Activated CD4-positive, alpha-beta memory T cell treated with anti-CD3 and anti-CD28 coated beads for 36 hours (primary cell): ENCODE measurements around the gene SAMD4B. TPM values are rescaled to one million over a fixed set of nuclear protein-coding genes. Genes with fewer than 3 reads are reported as not detected.

Source experiments
- CTCF ChIA-PET: fragments of 350-600 bp; sonication (Branson Sonifier 250); formaldehyde crosslinking; loops from one replicate; lab custom pipeline; 2021; ENCODE audit warnings: antibody characterized with exemption, inconsistent platforms; lab: Charles Lee
- POLR2A ChIA-PET: fragments of 350-600 bp; sonication (Branson Sonifier 250); formaldehyde crosslinking; loops from one replicate; lab custom pipeline; 2021; ENCODE audit warnings: antibody characterized with exemption; lab: Charles Lee
- DNase-seq: peaks from one replicate; pipeline ENCODE4 v3.0.0-alpha.2; 2020
- H3K27ac Mint-ChIP-seq: one replicate; pipeline ENCODE4 v1.8.0; 2021; ENCODE audit warnings: mixed read lengths
- H3K27me3 Mint-ChIP-seq: one replicate; pipeline ENCODE4 v1.8.0; 2021; ENCODE audit warnings: mixed read lengths
- H3K36me3 Mint-ChIP-seq: one replicate; pipeline ENCODE4 v1.8.0; 2021; ENCODE audit warnings: mixed read lengths
- H3K4me1 Mint-ChIP-seq: one replicate; pipeline ENCODE4 v1.8.0; 2021; ENCODE audit warnings: low read depth, mixed read lengths
- H3K4me3 Mint-ChIP-seq: one replicate; pipeline ENCODE4 v1.8.0; 2021; ENCODE audit warnings: mild to moderate bottlenecking, mixed read lengths
- H3K9me3 Mint-ChIP-seq: one replicate; pipeline ENCODE4 v1.8.0; 2021; ENCODE audit warnings: mixed read lengths
- intact Hi-C: fragments of 100-400 bp; cut with micrococcal nuclease; formaldehyde crosslinking; loops from one replicate; pipeline ENCODE4 v1.15.1; 2023
- total RNA-seq, 2 experiments: library from RNA; stranded (reverse); gene quantifications; one replicate each; pipeline ENCODE4 v1.2.3, GENCODE V29; 2021

Gene SAMD4B
- total RNA-seq, 2 experiments from 2014 or later = 49.4 to 51.3 TPM

DNA sequence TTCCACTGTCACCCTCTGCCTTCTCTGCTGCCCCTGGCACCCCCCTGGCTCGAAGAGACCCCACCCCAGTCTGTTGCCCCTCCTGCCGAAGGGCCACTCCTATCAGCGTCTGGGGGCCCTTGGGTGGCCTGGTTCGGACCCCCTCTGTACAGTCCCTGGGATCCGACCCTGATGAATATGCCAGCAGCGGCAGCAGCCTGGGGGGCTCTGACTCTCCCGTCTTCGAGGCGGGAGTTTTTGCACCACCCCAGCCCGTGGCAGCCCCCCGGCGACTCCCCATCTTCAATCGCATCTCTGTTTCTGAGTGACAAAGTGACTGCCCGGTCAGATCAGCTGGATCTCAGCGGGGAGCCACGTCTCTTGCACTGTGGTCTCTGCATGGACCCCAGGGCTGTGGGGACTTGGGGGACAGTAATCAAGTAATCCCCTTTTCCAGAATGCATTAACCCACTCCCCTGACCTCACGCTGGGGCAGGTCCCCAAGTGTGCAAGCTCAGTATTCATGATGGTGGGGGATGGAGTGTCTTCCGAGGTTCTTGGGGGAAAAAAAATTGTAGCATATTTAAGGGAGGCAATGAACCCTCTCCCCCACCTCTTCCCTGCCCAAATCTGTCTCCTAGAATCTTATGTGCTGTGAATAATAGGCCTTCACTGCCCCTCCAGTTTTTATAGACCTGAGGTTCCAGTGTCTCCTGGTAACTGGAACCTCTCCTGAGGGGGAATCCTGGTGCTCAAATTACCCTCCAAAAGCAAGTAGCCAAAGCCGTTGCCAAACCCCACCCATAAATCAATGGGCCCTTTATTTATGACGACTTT lies 66.4 kb downstream of the SAMD4B start:
- CTCF ChIA-PET = interaction anchor here (0.6 to 4.5 kb wide), 3 partner anchors 11 to 186 kb away, joined by 3 to 54 read pairs (median 3); partner anchors contain the start of genes MED29 and PAF1
- peak overlapping the region; percentile 96 for H3K27ac Mint-ChIP-seq
- peaks cover 38% of the 10 kb centered on the region for H3K4me1 Mint-ChIP-seq
- peak overlapping the region; percentile 85 for H3K4me3 Mint-ChIP-seq
- POLR2A ChIA-PET = interaction anchor here (0.7 to 4.0 kb wide), 7 partner anchors 11 to 38 kb away, joined by 3 to 53 read pairs (median 9); partner anchors contain the start of genes MED29, PAF1 and RPS16
- DNase-seq = peak; percentile 46
- peaks cover 3% of the 10 kb centered on the region for H3K27me3 Mint-ChIP-seq
- intact Hi-C loops = no loop called here
- H3K9me3 Mint-ChIP-seq = no peaks in the 10 kb centered on the region
- peaks cover 32% of the 10 kb centered on the region for H3K36me3 Mint-ChIP-seq

DNA sequence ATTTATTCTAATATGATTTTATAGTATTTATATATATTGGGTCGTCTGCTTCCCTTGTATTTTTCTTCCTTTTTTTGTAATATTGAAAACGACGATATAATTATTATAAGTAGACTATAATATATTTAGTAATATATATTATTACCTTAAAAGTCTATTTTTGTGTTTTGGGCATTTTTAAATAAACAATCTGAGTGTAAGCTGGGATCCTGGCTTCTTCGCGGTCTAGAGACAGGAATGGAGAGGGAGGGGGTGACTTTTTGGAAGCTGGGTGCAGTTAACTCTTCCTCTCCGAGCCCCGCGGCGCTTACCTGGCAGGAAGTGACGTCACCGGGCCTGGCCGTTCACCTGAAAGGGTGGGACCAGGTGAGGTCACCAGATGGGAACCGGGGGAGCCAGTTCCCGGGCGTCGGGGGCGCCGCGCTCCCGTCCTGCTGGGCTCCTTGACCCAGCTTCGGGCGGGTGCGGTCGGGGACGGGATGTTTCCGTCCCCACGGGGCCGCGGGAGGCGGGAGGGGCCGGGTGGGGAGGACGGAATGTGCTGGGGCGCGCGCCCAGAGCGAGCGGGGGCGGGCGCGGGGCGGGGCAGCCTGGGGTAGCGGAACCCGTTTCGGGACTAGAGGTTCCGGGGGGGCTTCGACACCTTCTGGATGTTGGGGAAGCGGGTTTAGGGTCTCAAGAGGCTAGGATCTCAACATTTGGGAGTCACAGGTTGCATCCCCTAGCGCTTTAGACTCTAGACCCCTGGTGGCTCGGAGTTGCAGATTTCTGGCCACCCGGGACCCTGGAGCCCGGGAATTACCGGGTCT lies 67.2 kb downstream of the SAMD4B start:
- peak; percentile 91 for DNase-seq
- Mint-ChIP-seq H3K27me3 (peaks cover 3% of the 10 kb centered on the region), H3K4me3 (peak overlapping the region; percentile 85), H3K36me3 (peaks cover 40% of the 10 kb centered on the region), H3K27ac (peak overlapping the region; percentile 96), H3K4me1 (peaks cover 41% of the 10 kb centered on the region), H3K9me3 (no peaks in the 10 kb centered on the region)
- CTCF ChIA-PET = interaction anchor here (0.6 to 4.5 kb wide), 2 partner anchors 12 to 187 kb away, joined by 3 to 54 read pairs; no protein-coding TSS in a partner anchor
- intact Hi-C loops = loop anchor here (5.0 kb wide), 1 partner anchor 197 kb away; no protein-coding TSS in a partner anchor
- POLR2A ChIA-PET = interaction anchor here (1.4 to 4.0 kb wide), 4 partner anchors 11 to 26 kb away, joined by 5 to 53 read pairs (median 22); partner anchors contain the start of genes MED29, PAF1 and RPS16

DNA sequence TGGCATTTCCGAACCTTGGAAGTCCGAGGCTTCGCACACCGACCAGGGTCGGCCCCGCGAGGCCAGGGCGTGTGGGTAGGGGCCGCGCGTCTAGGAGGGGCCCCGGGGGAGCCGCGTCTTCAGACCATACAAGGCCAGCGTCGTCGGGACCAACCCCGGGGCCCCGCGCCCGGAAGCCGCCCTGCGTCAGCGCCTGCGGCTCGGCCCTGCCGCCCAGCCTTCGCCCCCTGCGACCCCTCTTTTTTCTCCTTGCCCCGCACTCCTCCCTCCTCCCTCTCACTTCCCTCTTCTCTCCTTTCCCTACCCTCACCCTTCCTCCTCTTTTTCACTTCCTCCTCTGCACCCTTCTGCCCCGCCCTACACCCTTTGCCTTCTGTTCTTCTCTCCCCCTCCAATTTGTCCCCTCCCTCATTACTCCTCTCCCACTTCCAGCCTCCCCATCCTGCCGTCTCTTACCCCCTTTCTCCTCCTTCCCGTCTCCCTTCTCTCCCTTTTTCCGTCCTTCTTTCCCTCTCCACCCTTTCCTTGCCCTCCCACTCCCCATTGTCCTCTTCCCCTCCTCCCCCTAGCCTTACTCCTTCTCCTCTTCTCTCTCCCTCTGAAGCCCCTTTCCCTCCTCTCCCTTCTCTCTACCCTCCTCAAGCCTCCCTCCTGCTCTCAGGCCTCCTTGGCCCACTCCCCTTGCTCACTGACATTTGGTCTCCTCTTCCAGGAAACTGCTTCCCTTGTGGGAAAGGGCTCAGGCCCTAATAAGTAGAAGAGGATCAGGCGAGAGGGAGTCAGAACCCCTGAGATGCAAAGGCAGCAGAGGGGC lies 68.0 kb downstream of the SAMD4B start:
- Mint-ChIP-seq H3K27ac (peak overlapping the region; percentile 88), H3K36me3 (peaks cover 43% of the 10 kb centered on the region), H3K27me3 (peaks cover 3% of the 10 kb centered on the region), H3K4me1 (peaks cover 42% of the 10 kb centered on the region), H3K4me3 (peak overlapping the region; percentile 84), H3K9me3 (no peaks in the 10 kb centered on the region)
- intact Hi-C loops = loop anchor here (5.0 kb wide), 1 partner anchor 198 kb away; no protein-coding TSS in a partner anchor
- ChIA-PET POLR2A (interaction anchor here (1.4 to 4.0 kb wide), 2 partner anchors 12 to 21 kb away, joined by 5 to 53 read pairs; no protein-coding TSS in a partner anchor), CTCF (interaction anchor here (2.1 to 4.5 kb wide), 3 partner anchors 12 to 63 kb away, joined by 18 to 54 read pairs (median 32); partner anchors contain the start of genes MED29 and PAF1)
- DNase-seq = peak; percentile 79

DNA sequence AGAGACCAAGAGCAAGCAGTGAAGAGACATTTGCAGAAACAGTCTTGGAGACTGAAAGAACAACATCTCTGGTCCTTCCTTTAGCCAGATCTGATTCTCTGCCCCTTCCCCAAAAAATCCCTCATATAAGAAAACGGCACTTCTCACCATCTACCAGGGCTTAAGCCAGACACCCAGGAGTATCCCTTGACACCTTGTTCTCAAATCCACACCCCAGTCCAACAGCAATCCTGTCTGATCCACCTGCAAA lies 68.5 kb downstream of the SAMD4B start:
- CTCF ChIA-PET = interaction anchor here (1.1 to 2.5 kb wide), 6 partner anchors 12 to 199 kb away, joined by 6 to 219 read pairs (median 14); partner anchors contain the start of genes MED29, PAF1 and SAMD4B

DNA sequence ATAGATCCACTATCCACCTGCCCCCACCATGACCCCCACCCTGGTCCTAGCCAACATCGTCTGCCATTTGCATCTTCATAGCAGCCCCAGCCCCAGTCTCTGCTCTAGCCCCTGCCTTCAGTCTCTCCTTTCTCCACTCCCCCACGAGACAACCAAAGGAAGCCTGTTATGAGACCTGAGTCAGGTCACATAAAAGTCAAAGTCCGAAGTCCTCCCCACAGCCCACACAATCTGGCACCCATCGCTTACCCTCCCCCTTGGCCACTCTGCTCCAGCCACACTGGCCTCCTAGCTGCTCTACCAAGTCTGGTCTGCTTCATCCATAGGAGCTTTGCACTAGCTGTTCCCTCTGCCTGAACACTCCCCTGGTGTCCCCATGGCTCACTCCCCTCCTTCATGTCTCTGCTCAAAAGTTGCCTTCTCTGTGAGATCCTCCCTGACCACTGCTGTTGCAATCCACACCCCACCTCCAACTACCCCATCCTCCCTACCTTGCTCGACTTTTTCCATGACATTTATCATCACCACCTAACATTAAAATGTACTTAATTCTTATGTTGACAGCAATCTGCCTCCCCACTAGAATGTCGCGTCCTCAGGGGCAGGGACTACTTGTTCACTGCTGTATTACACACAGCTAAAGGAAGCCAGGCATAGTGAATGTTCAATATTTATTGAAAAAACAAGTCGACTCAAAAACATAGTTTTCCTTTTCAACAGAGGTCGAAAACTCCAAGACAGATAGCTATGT lies 69.0 kb downstream of the SAMD4B start:
- Mint-ChIP-seq H3K27ac (peak overlapping the region; percentile 88), H3K27me3 (peaks cover 3% of the 10 kb centered on the region), H3K4me3 (peak overlapping the region; percentile 84), H3K36me3 (peaks cover 41% of the 10 kb centered on the region), H3K9me3 (no peaks in the 10 kb centered on the region), H3K4me1 (peaks cover 35% of the 10 kb centered on the region)
- POLR2A ChIA-PET = interaction anchor here (1.5 to 1.9 kb wide), 5 partner anchors 9 to 24 kb away, joined by 4 to 28 read pairs (median 10); partner anchors contain the start of genes MED29, PAF1 and RPS16
- DNase-seq = peak; percentile 44
- CTCF ChIA-PET = interaction anchor here (0.6 to 2.5 kb wide), 18 partner anchors 8 to 793 kb away, joined by 3 to 219 read pairs (median 6); partner anchors contain the start of genes GMFG, MED29, PAF1 and RPS16
- intact Hi-C loops = loop anchor here (5.0 kb wide), 1 partner anchor 199 kb away; no protein-coding TSS in a partner anchor

More for the DNA sequence above, 68.5 kb downstream of the SAMD4B start:
- Mint-ChIP-seq H3K4me1 (peaks cover 38% of the 10 kb centered on the region), H3K4me3 (peak overlapping the region; percentile 84), H3K9me3 (no peaks in the 10 kb centered on the region), H3K27ac (peak overlapping the region; percentile 88), H3K36me3 (peaks cover 43% of the 10 kb centered on the region), H3K27me3 (peaks cover 3% of the 10 kb centered on the region)
- POLR2A ChIA-PET = interaction anchor here (1.8 kb wide), 1 partner anchor 9 kb away, joined by 28 read pairs; no protein-coding TSS in a partner anchor
- intact Hi-C loops = loop anchor here (5.0 kb wide), 1 partner anchor 198 kb away; no protein-coding TSS in a partner anchor
- no peak for DNase-seq

DNA sequence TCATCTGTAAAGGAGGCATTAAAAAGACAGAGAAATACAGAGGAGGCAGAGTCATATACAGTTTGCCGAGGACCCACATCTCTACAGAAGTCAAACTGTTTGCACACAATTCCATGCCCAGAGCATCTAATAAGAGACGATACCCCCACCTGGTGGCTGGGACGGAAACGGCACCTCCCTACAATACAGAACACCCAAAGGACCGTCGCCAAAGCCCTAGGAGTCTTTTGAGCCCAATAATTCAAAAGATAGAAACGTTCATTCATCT lies 69.5 kb downstream of the SAMD4B start:
- ChIA-PET CTCF (interaction anchor here (0.6 to 2.5 kb wide), 19 partner anchors 8 to 793 kb away, joined by 3 to 219 read pairs (median 6); partner anchors contain the start of genes GMFG, MED29, PAF1 and RPS16), POLR2A (interaction anchor here (1.5 to 1.9 kb wide), 5 partner anchors 10 to 24 kb away, joined by 4 to 28 read pairs (median 10); partner anchors contain the start of genes MED29, PAF1 and RPS16)
- peaks cover 39% of the 10 kb centered on the region for H3K36me3 Mint-ChIP-seq
- peak overlapping the region; percentile 84 for H3K4me3 Mint-ChIP-seq
- peaks cover 3% of the 10 kb centered on the region for H3K27me3 Mint-ChIP-seq
- peaks cover 34% of the 10 kb centered on the region for H3K4me1 Mint-ChIP-seq
- no peaks in the 10 kb centered on the region for H3K9me3 Mint-ChIP-seq
- DNase-seq = peak; percentile 95
- intact Hi-C loops = loop anchor here (1.0 to 5.0 kb wide), 9 partner anchors 14 to 286 kb away; partner anchors contain the start of genes MED29, PAF1, PAK4 and SUPT5H
- H3K27ac Mint-ChIP-seq = peak overlapping the region; percentile 88

DNA sequence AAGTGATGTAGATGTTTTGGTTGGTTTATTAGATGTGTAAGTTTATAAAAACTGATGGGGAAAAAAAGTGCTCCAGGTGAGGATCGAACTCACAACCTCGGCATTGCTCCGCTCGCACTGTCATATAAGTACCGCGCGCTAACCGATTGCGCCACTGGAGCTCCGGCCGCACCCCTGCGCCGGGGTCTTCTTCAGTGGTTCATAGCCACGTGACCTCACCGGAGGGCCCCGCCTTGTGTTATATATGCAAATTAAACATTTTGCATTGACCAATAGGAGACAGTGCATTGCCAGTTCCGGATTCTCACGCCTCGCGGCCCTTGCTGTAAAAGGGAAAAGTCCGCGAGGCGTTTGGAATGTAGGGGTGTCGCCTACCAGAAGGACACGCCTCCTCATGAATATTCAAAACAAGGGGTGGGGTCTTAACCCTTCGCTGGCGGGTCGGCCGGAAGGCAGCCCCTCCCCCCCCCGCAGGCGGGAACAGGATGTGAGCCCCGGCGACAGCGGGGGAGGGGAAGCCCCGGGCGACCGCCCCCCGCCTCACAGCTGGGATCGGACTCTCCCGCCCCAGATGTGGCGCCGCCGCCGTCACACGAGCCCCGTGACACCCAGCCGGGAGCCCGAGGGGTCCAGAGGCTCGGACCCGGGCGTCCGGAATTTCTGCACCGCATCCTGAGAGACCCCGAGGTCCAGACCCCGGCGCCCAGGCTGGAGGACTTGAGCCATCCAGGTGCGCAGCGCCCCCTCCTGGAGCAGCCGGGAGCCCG lies 70.1 kb downstream of the SAMD4B start, which contains the start of gene PLEKHG2:
Gene PLEKHG2 (plus strand): TSS at position 570 of the 767 bp plus-strand sequence. CDS start 1,418 bp downstream, outside the sequence.
- POLR2A ChIA-PET = interaction anchor here (1.0 to 1.9 kb wide), 6 partner anchors 10 to 23 kb away, joined by 4 to 28 read pairs (median 8); partner anchors contain the start of genes MED29, PAF1 and RPS16
- Mint-ChIP-seq H3K36me3 (peaks cover 34% of the 10 kb centered on the region), H3K27me3 (peaks cover 3% of the 10 kb centered on the region)

DNA sequence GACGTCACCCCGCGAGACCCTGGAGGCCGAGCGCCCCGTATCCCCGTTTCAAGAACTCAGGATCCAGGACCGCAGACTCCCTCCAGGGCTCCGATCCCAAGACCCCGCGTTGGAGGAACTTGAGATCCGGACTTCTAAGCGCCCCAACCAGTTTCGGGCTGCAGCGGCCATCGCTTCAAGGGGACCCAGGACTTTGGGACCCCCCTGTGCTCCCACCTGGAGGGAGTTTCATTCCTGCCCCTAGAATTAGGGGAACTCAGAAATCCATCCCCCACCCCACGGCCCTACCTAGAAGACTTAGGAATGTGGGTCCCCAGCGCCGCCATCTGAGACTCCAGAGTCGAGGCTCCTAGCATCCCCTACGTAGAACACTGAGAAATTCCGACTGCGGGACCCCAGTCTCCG lies 70.6 kb downstream of the SAMD4B start:
- H3K4me1 Mint-ChIP-seq = peaks cover 34% of the 10 kb centered on the region
- H3K9me3 Mint-ChIP-seq = no peaks in the 10 kb centered on the region
- peaks cover 30% of the 10 kb centered on the region for H3K36me3 Mint-ChIP-seq
- CTCF ChIA-PET = interaction anchor here (1.1 to 2.5 kb wide), 7 partner anchors 9 to 34 kb away, joined by 4 to 219 read pairs (median 8); partner anchors contain the start of genes MED29, PAF1, RPS16 and SUPT5H
- H3K27ac Mint-ChIP-seq = peak overlapping the region; percentile 88
- peaks cover 3% of the 10 kb centered on the region for H3K27me3 Mint-ChIP-seq
- H3K4me3 Mint-ChIP-seq = peak overlapping the region; percentile 84
- DNase-seq = no peak
- POLR2A ChIA-PET = interaction anchor here (1.0 to 1.9 kb wide), 4 partner anchors 15 to 23 kb away, joined by 4 to 22 read pairs (median 8); partner anchors contain the start of gene RPS16
- intact Hi-C loops = loop anchor here (1.0 to 5.0 kb wide), 9 partner anchors 16 to 288 kb away; partner anchors contain the start of genes MED29, PAF1, PAK4 and SUPT5H

More for the DNA sequence above, 70.1 kb downstream of the SAMD4B start, which contains the start of gene PLEKHG2:
- CTCF ChIA-PET = interaction anchor here (0.6 to 2.5 kb wide), 17 partner anchors 8 to 794 kb away, joined by 3 to 219 read pairs (median 6); partner anchors contain the start of genes GMFG, MED29, PAF1 and RPS16
- H3K27ac Mint-ChIP-seq = peak within 1 kb of the TSS; percentile 88
- no peaks in the 10 kb centered on the region for H3K9me3 Mint-ChIP-seq
- peak within 1 kb of the TSS; percentile 84 for H3K4me3 Mint-ChIP-seq
- H3K4me1 Mint-ChIP-seq = peaks cover 34% of the 10 kb centered on the region
- peak; percentile 98 for DNase-seq
- intact Hi-C loops = loop anchor here (1.0 to 5.0 kb wide), 9 partner anchors 15 to 287 kb away; partner anchors contain the start of genes MED29, PAF1, PAK4 and SUPT5H
